Astrocyte (in vitro differentiated cells and primary cell): ENCODE results near the gene DNAJC7. TPM values are rescaled to one million over a fixed set of nuclear protein-coding genes. Genes with fewer than 3 reads are reported as not detected.
A peak's percentile ranks its signal among the peaks of the same experiment; 100 is the strongest.

Experiments
- DNase-seq: peaks from one replicate; pipeline ENCODE4 v3.0.0-alpha.2; 2010; ENCODE audit warnings: low read depth
- FAIRE-seq: peaks from 2 replicates; lab custom pipeline; 2011; peaks lifted over from hg19 to GRCh38; lab: Jason Lieb, UNC
- H2AFZ ChIP-seq: 2 replicates; pipeline ENCODE4 v1.6.0; 2012; ENCODE audit warnings: low read depth, low read length, inconsistent platforms
- H3K27ac ChIP-seq: 2 replicates; pipeline ENCODE4 v1.5.1; 2011; ENCODE audit warnings: low read depth, low read length, inconsistent platforms
- H3K27me3 ChIP-seq: 2 replicates; pipeline ENCODE4 v1.6.0; 2011; ENCODE audit warnings: low read length, inconsistent platforms; ENCODE audit not compliant: insufficient read depth
- H3K36me3 ChIP-seq: 2 replicates; pipeline ENCODE4 v1.5.1; 2011; ENCODE audit warnings: low read length, inconsistent platforms; ENCODE audit not compliant: insufficient read depth
- H3K4me1 ChIP-seq: 2 replicates; pipeline ENCODE4 v1.5.1; 2011; ENCODE audit warnings: low read length, inconsistent platforms; ENCODE audit not compliant: insufficient read depth
- H3K4me2 ChIP-seq: 2 replicates; pipeline ENCODE4 v1.6.0; 2012; ENCODE audit warnings: low read length, inconsistent platforms
- H3K4me3 ChIP-seq: 2 replicates; pipeline ENCODE4 v1.5.1; 2011; ENCODE audit warnings: low read depth, mild to moderate bottlenecking, low read length, inconsistent platforms; ENCODE audit not compliant: insufficient read depth
- H3K79me2 ChIP-seq: 2 replicates; pipeline ENCODE4 v1.6.0; 2012; ENCODE audit warnings: mild to moderate bottlenecking, low read length, inconsistent platforms; ENCODE audit not compliant: insufficient read depth
- H3K9ac ChIP-seq: 2 replicates; pipeline ENCODE4 v1.6.0; 2012; ENCODE audit warnings: mild to moderate bottlenecking, low read length, inconsistent platforms
- H3K9me3 ChIP-seq: 2 replicates; pipeline ENCODE4 v1.5.1; 2012; ENCODE audit warnings: low read depth, mild to moderate bottlenecking, low read length, inconsistent platforms; ENCODE audit not compliant: insufficient read depth
- H4K20me1 ChIP-seq: 2 replicates; pipeline ENCODE4 v1.6.0; 2012; ENCODE audit warnings: low read length, inconsistent platforms; ENCODE audit not compliant: insufficient read depth
- H3K27ac Mint-ChIP-seq: one replicate; pipeline ENCODE4 v1.8.0; 2021; ENCODE audit warnings: mild to moderate bottlenecking, mixed read lengths; ENCODE audit not compliant: unreplicated experiment
- H3K27me3 Mint-ChIP-seq: one replicate; pipeline ENCODE4 v1.8.0; 2021; ENCODE audit warnings: low read depth, mixed read lengths; ENCODE audit not compliant: unreplicated experiment
- H3K36me3 Mint-ChIP-seq: one replicate; pipeline ENCODE4 v1.8.0; 2021; ENCODE audit warnings: low read depth, mixed read lengths; ENCODE audit not compliant: unreplicated experiment
- H3K4me1 Mint-ChIP-seq: one replicate; pipeline ENCODE4 v1.8.0; 2021; ENCODE audit warnings: low read depth, mixed read lengths; ENCODE audit not compliant: unreplicated experiment
- H3K4me3 Mint-ChIP-seq: one replicate; pipeline ENCODE4 v1.8.0; 2021; ENCODE audit warnings: mild to moderate bottlenecking, moderate library complexity, mixed read lengths; ENCODE audit not compliant: unreplicated experiment
- H3K9me3 Mint-ChIP-seq: one replicate; pipeline ENCODE4 v1.8.0; 2021; ENCODE audit warnings: mild to moderate bottlenecking, mixed read lengths; ENCODE audit not compliant: unreplicated experiment
- EZH2 ChIP-seq: IDR thresholded peaks from 2 replicates; pipeline ENCODE4 v1.6.1; 2012; ENCODE audit warnings: mild to moderate bottlenecking, low read length, inconsistent platforms; ENCODE audit not compliant: insufficient read depth
- total RNA-seq: library from RNA; stranded (reverse); gene quantifications from 2 replicates; pipeline ENCODE4 v1.2.1, GENCODE V29; 2021
- TF ChIP-seq, protein P1 (sequence below): IDR thresholded peaks from 2 replicates; pipeline ENCODE4 v1.5.1; 2011; ENCODE audit warnings: low read depth, mild to moderate bottlenecking, inconsistent platforms, low read length, moderate library complexity; ENCODE audit not compliant: insufficient read depth

The DNAJC7 gene
- total RNA-seq, 1 donor from 2014 or later, result 96.0 TPM

DNA sequence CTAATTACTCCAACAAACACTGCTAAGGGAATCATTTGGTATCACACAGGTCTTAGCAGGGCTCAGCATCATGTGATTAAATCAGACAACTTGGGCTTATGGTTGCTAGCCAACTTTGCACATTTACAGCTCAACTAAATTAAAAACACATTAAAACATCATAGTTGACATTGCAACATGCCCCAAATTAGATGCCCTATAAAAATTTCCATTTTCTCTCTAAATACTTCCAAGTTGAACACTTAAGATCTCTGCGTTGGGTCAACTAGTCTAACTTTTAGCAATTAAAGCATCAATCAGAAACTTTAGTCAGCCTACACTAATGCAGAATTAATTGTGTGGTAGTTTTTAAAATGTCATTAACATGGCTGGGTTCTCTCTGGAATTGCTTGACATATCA lies 12.1 kb downstream of the DNAJC7 start:
- TF ChIP-seq, protein P1, sequence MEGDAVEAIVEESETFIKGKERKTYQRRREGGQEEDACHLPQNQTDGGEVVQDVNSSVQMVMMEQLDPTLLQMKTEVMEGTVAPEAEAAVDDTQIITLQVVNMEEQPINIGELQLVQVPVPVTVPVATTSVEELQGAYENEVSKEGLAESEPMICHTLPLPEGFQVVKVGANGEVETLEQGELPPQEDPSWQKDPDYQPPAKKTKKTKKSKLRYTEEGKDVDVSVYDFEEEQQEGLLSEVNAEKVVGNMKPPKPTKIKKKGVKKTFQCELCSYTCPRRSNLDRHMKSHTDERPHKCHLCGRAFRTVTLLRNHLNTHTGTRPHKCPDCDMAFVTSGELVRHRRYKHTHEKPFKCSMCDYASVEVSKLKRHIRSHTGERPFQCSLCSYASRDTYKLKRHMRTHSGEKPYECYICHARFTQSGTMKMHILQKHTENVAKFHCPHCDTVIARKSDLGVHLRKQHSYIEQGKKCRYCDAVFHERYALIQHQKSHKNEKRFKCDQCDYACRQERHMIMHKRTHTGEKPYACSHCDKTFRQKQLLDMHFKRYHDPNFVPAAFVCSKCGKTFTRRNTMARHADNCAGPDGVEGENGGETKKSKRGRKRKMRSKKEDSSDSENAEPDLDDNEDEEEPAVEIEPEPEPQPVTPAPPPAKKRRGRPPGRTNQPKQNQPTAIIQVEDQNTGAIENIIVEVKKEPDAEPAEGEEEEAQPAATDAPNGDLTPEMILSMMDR, result no peak
- no peak for TF ChIP-seq EZH2
- peaks cover 9% of the 10 kb centered on the region for H3K36me3 ChIP-seq
- Mint-ChIP-seq H3K36me3 (peaks cover 17% of the 10 kb centered on the region), H3K27me3 (no peaks in the 10 kb centered on the region), H3K27ac (no peak overlapping the region), H3K4me1 (peaks cover 40% of the 10 kb centered on the region), H3K9me3 (no peaks in the 10 kb centered on the region), H3K4me3 (no peak overlapping the region)
- peaks cover 74% of the 10 kb centered on the region for H4K20me1 ChIP-seq
- H3K9me3 ChIP-seq, result no peaks in the 10 kb centered on the region
- H3K27me3 ChIP-seq, result no peaks in the 10 kb centered on the region
- H2AFZ ChIP-seq, result no peak overlapping the region
- DNase-seq (no peak), FAIRE-seq (no peak)
- H3K4me2 ChIP-seq, result no peak overlapping the region
- H3K4me1 ChIP-seq, result peaks cover 20% of the 10 kb centered on the region
- no peak overlapping the region for H3K27ac ChIP-seq
- H3K9ac ChIP-seq, result no peak overlapping the region
- H3K4me3 ChIP-seq, result no peak overlapping the region
- peaks cover 99% of the 10 kb centered on the region for H3K79me2 ChIP-seq

DNA sequence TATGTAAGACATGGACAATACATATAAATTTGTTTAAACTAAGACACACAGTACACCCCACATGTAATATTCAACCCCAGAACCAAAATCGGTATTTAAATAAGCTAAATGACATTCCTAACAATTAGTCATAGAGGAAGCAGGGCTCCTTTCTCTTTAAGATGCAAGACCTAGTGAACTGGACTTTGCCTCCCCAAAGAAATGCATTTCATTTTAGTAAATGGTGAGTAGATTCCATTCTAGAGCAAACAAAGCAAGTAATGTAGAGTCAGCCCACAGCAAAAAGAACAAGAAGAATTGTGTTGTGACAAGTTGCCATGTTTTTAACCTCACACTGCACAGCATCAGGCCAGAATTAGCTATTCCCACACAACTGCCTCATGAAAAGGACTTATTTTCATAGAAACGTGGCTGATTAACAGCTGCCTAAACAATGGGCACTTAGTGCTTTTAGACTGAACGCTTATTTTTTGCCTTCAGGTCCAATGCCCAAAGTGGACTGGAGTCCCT lies 14.4 kb downstream of the DNAJC7 start:
- peak overlapping the region; percentile 20 for H3K27ac ChIP-seq
- no peaks in the 10 kb centered on the region for H3K9me3 ChIP-seq
- H4K20me1 ChIP-seq, result peaks cover 65% of the 10 kb centered on the region
- H3K9me3 Mint-ChIP-seq, result no peaks in the 10 kb centered on the region
- no peak overlapping the region for H2AFZ ChIP-seq
- H3K4me2 ChIP-seq, result peak overlapping the region; percentile 59
- TF ChIP-seq EZH2, result no peak
- TF ChIP-seq, protein P1, result no peak
- H3K79me2 ChIP-seq, result peaks cover 76% of the 10 kb centered on the region
- FAIRE-seq (no peak), DNase-seq (peak; percentile 67)
- H3K36me3 ChIP-seq, result peaks cover 16% of the 10 kb centered on the region
- peaks cover 11% of the 10 kb centered on the region for H3K36me3 Mint-ChIP-seq
- no peak overlapping the region for H3K4me3 ChIP-seq
- peak overlapping the region; percentile 28 for H3K27ac Mint-ChIP-seq
- no peaks in the 10 kb centered on the region for H3K27me3 Mint-ChIP-seq
- no peaks in the 10 kb centered on the region for H3K27me3 ChIP-seq
- H3K4me1 Mint-ChIP-seq, result peaks cover 34% of the 10 kb centered on the region
- peak overlapping the region; percentile 46 for H3K4me3 Mint-ChIP-seq
- peaks cover 20% of the 10 kb centered on the region for H3K4me1 ChIP-seq
- peak overlapping the region; percentile 1 for H3K9ac ChIP-seq

DNA sequence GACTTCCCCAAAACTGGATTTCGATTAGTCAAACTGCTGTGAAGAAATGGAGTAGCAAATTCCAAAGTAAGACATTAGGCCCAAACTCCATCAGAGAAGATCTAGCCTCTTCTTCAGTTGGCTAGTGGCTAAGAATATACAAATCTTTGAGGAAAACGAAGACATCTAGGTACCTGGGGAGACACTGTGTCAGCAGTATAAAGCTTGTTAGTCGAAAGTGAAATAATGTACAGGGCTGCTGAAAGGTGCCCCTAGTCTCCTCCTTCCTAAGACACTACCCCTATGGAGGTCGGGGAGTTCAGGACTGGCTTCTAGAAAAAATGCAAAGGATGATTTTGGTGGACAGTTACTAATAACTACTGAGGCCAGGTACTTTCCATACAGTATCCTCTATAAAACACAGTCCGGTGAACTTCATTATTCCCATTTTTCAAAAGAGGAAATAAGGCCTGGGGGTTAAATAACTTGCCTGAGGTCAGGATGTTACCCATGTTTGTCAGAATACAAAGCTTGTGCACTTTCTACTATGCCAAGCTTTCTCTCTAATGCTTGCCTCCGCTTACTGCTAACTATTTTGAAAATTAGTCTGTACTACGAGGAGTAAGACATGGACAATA lies 15.0 kb downstream of the DNAJC7 start:
- H3K9me3 Mint-ChIP-seq, result no peaks in the 10 kb centered on the region
- Histone ChIP-seq H3K4me1 (peaks cover 20% of the 10 kb centered on the region), H3K79me2 (peaks cover 70% of the 10 kb centered on the region), H3K36me3 (peaks cover 16% of the 10 kb centered on the region), H3K27me3 (no peaks in the 10 kb centered on the region), H3K4me3 (no peak overlapping the region), H3K27ac (peak overlapping the region; percentile 20), H3K4me2 (peak overlapping the region; percentile 59), H3K9me3 (no peaks in the 10 kb centered on the region), H3K9ac (no peak overlapping the region), H2AFZ (no peak overlapping the region), H4K20me1 (peaks cover 61% of the 10 kb centered on the region)
- FAIRE-seq (no peak), DNase-seq (no peak)
- no peak for TF ChIP-seq EZH2
- TF ChIP-seq, protein P1, result no peak
- H3K4me1 Mint-ChIP-seq, result peaks cover 34% of the 10 kb centered on the region
- H3K27ac Mint-ChIP-seq, result no peak overlapping the region
- H3K4me3 Mint-ChIP-seq, result no peak overlapping the region
- H3K36me3 Mint-ChIP-seq, result peaks cover 10% of the 10 kb centered on the region
- H3K27me3 Mint-ChIP-seq, result no peaks in the 10 kb centered on the region
